SK-N-SH (cell line): ENCODE results near the gene MYOD1. TPM values are rescaled to one million over a fixed set of nuclear protein-coding genes. Genes with fewer than 3 reads are reported as not detected.

Source experiments
- CTCF ChIA-PET: fragments of 300-600, 350-600 bp; formaldehyde crosslinking; extraction: SDS; loops from one replicate; lab custom pipeline; 2021; lab: Yijun Ruan, JAX
- POLR2A ChIA-PET: fragments of 350-600 bp; sonication (Branson Sonifier 250); formaldehyde crosslinking; extraction: SDS; loops from one replicate; lab custom pipeline; 2020; ENCODE audit warnings: antibody characterized with exemption, inconsistent platforms; lab: Yijun Ruan, JAX
- DNase-seq: peaks from one replicate; pipeline ENCODE4 v3.0.0; 2012
- H2AFZ ChIP-seq: fragments of 200-600 bp; sonication (generic); 2 replicates; pipeline ENCODE4 v1.8.1; 2016; ENCODE audit warnings: antibody characterized with exemption, mild to moderate bottlenecking, low read depth
- H3F3A ChIP-seq: fragments of 200-600 bp; sonication (generic); replicated peaks from 2 replicates; pipeline ENCODE3; 2016; ENCODE audit warnings: antibody characterized with exemption, mild to moderate bottlenecking; ENCODE audit not compliant: insufficient read depth
- H3K27ac ChIP-seq, 2 experiments: fragments of 200-500 bp in 1 of 2; fragments of 200-600 bp in 1 of 2; sonication (Bioruptor generic) in 1 of 2; sonication (generic), shearing (Covaris generic) in 1 of 2; 2 replicates each; pipeline versions ENCODE4 v1.5.1 to v1.6.1; 2014 to 2016; ENCODE audit warnings: low read depth in 2 of 2, inconsistent platforms in 1 of 2, low read length in 1 of 2, mild to moderate bottlenecking in 1 of 2, mixed read lengths in 1 of 2
- H3K27me3 ChIP-seq: fragments of 200-600 bp; sonication (generic), shearing (Covaris generic); 2 replicates; pipeline ENCODE4 v1.6.1; 2016; ENCODE audit warnings: mixed run types; ENCODE audit not compliant: insufficient read depth
- H3K36me3 ChIP-seq, 2 experiments: fragments of 200-500 bp in 1 of 2; fragments of 200-600 bp in 1 of 2; sonication (Bioruptor generic) in 1 of 2; sonication (generic) in 1 of 2; replicated peaks in 1 of 2; 2 replicates each; pipeline versions ENCODE3 to v1.5.1; 2014 to 2016; ENCODE audit warnings: low read length in 1 of 2, mild to moderate bottlenecking in 1 of 2; ENCODE audit not compliant: insufficient read depth in 2 of 2, control insufficient read depth in 1 of 2
- H3K4me1 ChIP-seq, 2 experiments: fragments of 200-500 bp in 1 of 2; fragments of 200-600 bp in 1 of 2; sonication (Bioruptor generic) in 1 of 2; sonication (generic), shearing (Covaris generic) in 1 of 2; 2 replicates each; pipeline versions ENCODE4 v1.5.1 to v1.6.1; 2014 to 2016; ENCODE audit warnings: low read depth in 1 of 2, low read length in 1 of 2, mixed run types in 1 of 2; ENCODE audit not compliant: insufficient read depth in 2 of 2, control insufficient read depth in 1 of 2
- H3K4me2 ChIP-seq: fragments of 200-600 bp; sonication (generic), shearing (Covaris generic); 2 replicates; pipeline ENCODE4 v1.6.1; 2017; ENCODE audit warnings: mixed run types
- H3K4me3 ChIP-seq, 2 experiments: fragments of 200-500 bp in 1 of 2; fragments of 200-600 bp in 1 of 2; sonication (Bioruptor generic) in 1 of 2; sonication (generic), shearing (Covaris generic) in 1 of 2; 2 replicates each; pipeline versions ENCODE4 v1.5.1 to v1.8.1; 2014 to 2016; ENCODE audit warnings: low read depth in 2 of 2, inconsistent platforms in 1 of 2, low read length in 1 of 2, mild to moderate bottlenecking in 1 of 2, mixed read lengths in 1 of 2, moderate library complexity in 1 of 2
- H3K79me2 ChIP-seq: fragments of 200-600 bp; sonication (generic); 2 replicates; pipeline ENCODE4 v1.8.1; 2017; ENCODE audit warnings: mild to moderate bottlenecking; ENCODE audit not compliant: insufficient read depth
- H3K9ac ChIP-seq: fragments of 200-600 bp; sonication (generic); 2 replicates; pipeline ENCODE4 v1.6.1; 2017; ENCODE audit warnings: mixed run types
- H3K9me2 ChIP-seq: fragments of 200-600 bp; sonication (generic); 2 replicates; pipeline ENCODE4 v1.6.1; 2017; ENCODE audit warnings: mixed run types
- H3K9me3 ChIP-seq: fragments of 200-600 bp; sonication (generic); 2 replicates; pipeline ENCODE4 v1.6.1; 2017; ENCODE audit warnings: mixed run types, mild to moderate bottlenecking, moderate library complexity
- H4K20me1 ChIP-seq: fragments of 200-600 bp; sonication (generic); 2 replicates; pipeline ENCODE4 v1.6.1; 2017; ENCODE audit warnings: mild to moderate bottlenecking, mixed run types; ENCODE audit not compliant: insufficient read depth
- CHD2 ChIP-seq: fragments of 150-350 bp; IDR thresholded peaks from 2 replicates; pipeline ENCODE4 v1.6.1; 2018; ENCODE audit warnings: low read length; ENCODE audit not compliant: partially characterized antibody
- CTCF ChIP-seq: fragments of 200-600 bp; sonication (generic); IDR thresholded peaks from 2 replicates; pipeline ENCODE4 v1.6.1; 2017; ENCODE audit warnings: antibody characterized with exemption, mild to moderate bottlenecking, moderate library complexity
- ELF1 ChIP-seq: IDR thresholded peaks from 2 replicates; pipeline ENCODE4 v1.4.0; 2012
- EP300 ChIP-seq, 2 experiments: IDR thresholded peaks; 2 replicates each; pipeline versions ENCODE4 v1.4.0 to v1.6.1; 2012; ENCODE audit warnings: borderline replicate concordance in 1 of 2, low read depth in 1 of 2, low read length in 1 of 2
- FOXJ3 ChIP-seq: sonication (generic); formaldehyde crosslinking; IDR thresholded peaks from 2 replicates; pipeline ENCODE4 v1.5.1; 2020; ENCODE audit warnings: mild to moderate bottlenecking, missing genetic modification reagents
- FOXM1 ChIP-seq: IDR thresholded peaks from 2 replicates; pipeline ENCODE4 v1.4.0; 2012; ENCODE audit warnings: low read depth, mild to moderate bottlenecking
- GABPA ChIP-seq: IDR thresholded peaks from 2 replicates; pipeline ENCODE4 v1.4.0; 2012; ENCODE audit warnings: low read depth, mild to moderate bottlenecking
- GATA2 ChIP-seq: sonication (generic); formaldehyde crosslinking; IDR thresholded peaks from 2 replicates; pipeline ENCODE4 v1.5.0; 2020; ENCODE audit warnings: mild to moderate bottlenecking, missing genetic modification reagents
- JUND ChIP-seq: IDR thresholded peaks from 2 replicates; pipeline ENCODE4 v1.4.0; 2012
- MEF2A ChIP-seq: IDR thresholded peaks from 2 replicates; pipeline ENCODE4 v1.4.0; 2012; ENCODE audit warnings: low read depth, borderline replicate concordance
- NRF1 ChIP-seq: IDR thresholded peaks from 2 replicates; pipeline ENCODE4 v1.6.1; 2012; ENCODE audit warnings: low read depth, mild to moderate bottlenecking, low read length
- POLR2AphosphoS5 ChIP-seq: IDR thresholded peaks from 2 replicates; pipeline ENCODE4 v1.6.1; 2012; ENCODE audit warnings: low read depth, low read length
- RAD21 ChIP-seq: IDR thresholded peaks from 2 replicates; pipeline ENCODE4 v1.6.1; 2012; ENCODE audit warnings: mild to moderate bottlenecking, low read length
- RCOR1 ChIP-seq: fragments of 150-350 bp; IDR thresholded peaks from 2 replicates; pipeline ENCODE4 v1.6.1; 2017; ENCODE audit warnings: antibody characterized with exemption, low read length
- RFX5 ChIP-seq: IDR thresholded peaks from 2 replicates; pipeline ENCODE4 v1.6.1; 2012; ENCODE audit warnings: mild to moderate bottlenecking, improper control_type of control experiment, low read length
- SIN3A ChIP-seq: IDR thresholded peaks from 2 replicates; pipeline ENCODE4 v1.6.1; 2012; ENCODE audit warnings: low read depth, mild to moderate bottlenecking, low read length, moderate library complexity, borderline replicate concordance
- TAF1 ChIP-seq: IDR thresholded peaks from 2 replicates; pipeline ENCODE4 v1.6.1; 2012; ENCODE audit warnings: low read depth, mild to moderate bottlenecking, low read length, moderate library complexity, borderline replicate concordance
- TCF12 ChIP-seq: IDR thresholded peaks from 2 replicates; pipeline ENCODE4 v1.4.0; 2012
- YY1 ChIP-seq: IDR thresholded peaks from 2 replicates; pipeline ENCODE4 v1.4.0; 2012; ENCODE audit warnings: low read depth, mild to moderate bottlenecking
- WGBS: methylation state at CpG from one replicate; pipeline ENCODE4 v1.1.6; 2017; ENCODE audit warnings: low lambda C conversion rate; 5-methylcytosine and 5-hydroxymethylcytosine counted together
- polyA plus RNA-seq, 3 experiments: library from polyadenylated mRNA; depleted of rRNA; stranded (reverse); fragments of >200 nt; gene quantifications; 2 replicates each; pipeline ENCODE4 v1.2.3, GENCODE V29; 2012
- TF ChIP-seq, protein P1 (sequence below): fragments of 150-350 bp; IDR thresholded peaks from 2 replicates; pipeline ENCODE4 v1.6.1; 2017; ENCODE audit warnings: antibody characterized with exemption, low read length, low read depth, borderline replicate concordance
- TF ChIP-seq, protein P2 (sequence below): IDR thresholded peaks from 2 replicates; pipeline ENCODE4; 2012
- TF ChIP-seq, protein P3 (sequence below): IDR thresholded peaks from 2 replicates; pipeline ENCODE4 v1.6.1; 2012; ENCODE audit warnings: mild to moderate bottlenecking, low read depth, low read length, moderate library complexity

MYOD1 gene
- polyA plus RNA-seq, 1 of the 3 experiments (the other 2 are of a cell fraction), result not detected

- Histone ChIP-seq H3K9me2 (no peaks in the 10 kb centered on the region), H3K79me2 (no peaks in the 10 kb centered on the region), H2AFZ (no peak overlapping the region), H3K27me3 (no peaks in the 10 kb centered on the region), H3K9me3 (no peaks in the 10 kb centered on the region), H3K4me1 (no peaks in the 10 kb centered on the region; a peak in 1 of 4 replicates), H3K36me3 (no peaks in the 10 kb centered on the region), H3K27ac (no peak overlapping the region), H3F3A (no peaks in the 10 kb centered on the region), H3K4me3 (no peak overlapping the region), H3K4me2 (no peak overlapping the region), H3K9ac (no peak overlapping the region), H4K20me1 (no peaks in the 10 kb centered on the region)
- WGBS, result 73% methylated on average over 17 of the region's 20 CpGs
- TF ChIP-seq TAF1 (no peak), POLR2AphosphoS5 (no peak), RCOR1 (no peak), TCF12 (no peak), CHD2 (no peak), RFX5 (no peak), JUND (no peak), EP300 (IDR thresholded peaks at IDR 0.05; ENCODE audit: borderline replicate concordance in 1 of 2, low read depth in 1 of 2, low read length in 1 of 2) (no peak), YY1 (no peak), GABPA (no peak), RAD21 (no peak), FOXM1 (no peak)
- TF ChIP-seq, protein P1, sequence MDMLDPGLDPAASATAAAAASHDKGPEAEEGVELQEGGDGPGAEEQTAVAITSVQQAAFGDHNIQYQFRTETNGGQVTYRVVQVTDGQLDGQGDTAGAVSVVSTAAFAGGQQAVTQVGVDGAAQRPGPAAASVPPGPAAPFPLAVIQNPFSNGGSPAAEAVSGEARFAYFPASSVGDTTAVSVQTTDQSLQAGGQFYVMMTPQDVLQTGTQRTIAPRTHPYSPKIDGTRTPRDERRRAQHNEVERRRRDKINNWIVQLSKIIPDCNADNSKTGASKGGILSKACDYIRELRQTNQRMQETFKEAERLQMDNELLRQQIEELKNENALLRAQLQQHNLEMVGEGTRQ, result no peak
- TF ChIP-seq, protein P2, sequence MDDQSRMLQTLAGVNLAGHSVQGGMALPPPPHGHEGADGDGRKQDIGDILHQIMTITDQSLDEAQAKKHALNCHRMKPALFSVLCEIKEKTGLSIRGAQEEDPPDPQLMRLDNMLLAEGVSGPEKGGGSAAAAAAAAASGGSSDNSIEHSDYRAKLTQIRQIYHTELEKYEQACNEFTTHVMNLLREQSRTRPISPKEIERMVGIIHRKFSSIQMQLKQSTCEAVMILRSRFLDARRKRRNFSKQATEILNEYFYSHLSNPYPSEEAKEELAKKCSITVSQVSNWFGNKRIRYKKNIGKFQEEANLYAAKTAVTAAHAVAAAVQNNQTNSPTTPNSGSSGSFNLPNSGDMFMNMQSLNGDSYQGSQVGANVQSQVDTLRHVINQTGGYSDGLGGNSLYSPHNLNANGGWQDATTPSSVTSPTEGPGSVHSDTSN, result no peak
- ChIA-PET POLR2A (no interaction called here), CTCF (interaction anchor here (1.8 kb wide), 1 partner anchor 10 kb away, joined by 5 read pairs; no protein-coding TSS in a partner anchor)
- DNase-seq, result no peak
Measured at GRCh38 chr11:17745023-17745772, 25.8 kb downstream of the MYOD1 start.

DNA sequence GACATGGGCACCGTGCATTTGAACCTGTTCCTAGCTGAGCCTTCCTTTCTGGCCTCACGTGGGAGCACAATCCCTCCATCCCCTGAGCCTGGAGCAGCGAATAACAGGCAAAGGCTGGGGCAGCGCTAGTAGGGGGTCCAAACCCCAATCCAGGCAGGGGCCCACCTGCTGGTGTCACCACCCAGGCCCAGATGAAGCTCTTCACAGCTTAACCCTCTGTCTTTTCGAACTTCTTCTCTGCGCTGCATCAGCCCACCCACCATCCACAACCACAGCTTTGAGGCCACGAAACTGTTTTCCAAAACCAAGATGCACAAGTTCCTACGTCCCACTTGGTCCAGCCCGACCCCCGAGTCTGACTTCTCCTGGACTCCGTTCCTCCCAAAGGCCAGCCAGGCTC is 26.7 kb downstream of the MYOD1 start:
- Histone ChIP-seq H3K36me3 (no peaks in the 10 kb centered on the region), H3K4me1 (no peaks in the 10 kb centered on the region), H3K79me2 (no peaks in the 10 kb centered on the region), H3K4me3 (no peak overlapping the region), H2AFZ (no peak overlapping the region), H3K4me2 (no peak overlapping the region), H3K9ac (no peak overlapping the region), H3K9me3 (no peaks in the 10 kb centered on the region), H3K27ac (no peak overlapping the region), H4K20me1 (no peaks in the 10 kb centered on the region), H3K27me3 (no peaks in the 10 kb centered on the region), H3K9me2 (no peaks in the 10 kb centered on the region), H3F3A (no peaks in the 10 kb centered on the region)
- WGBS, result 61% methylated on average over 11 of the region's 11 CpGs
- ChIA-PET CTCF (interaction anchor here (1.8 to 2.0 kb wide), 3 partner anchors 11 to 227 kb away, joined by 5 to 12 read pairs (median 7); no protein-coding TSS in a partner anchor), POLR2A (no interaction called here)
- DNase-seq, result no peak
- TF ChIP-seq ELF1 (no peak), FOXM1 (no peak), GATA2 (CRISPR knock-in tag) (no peak), RAD21 (no peak), SIN3A (no peak), CTCF (no peak), RFX5 (no peak), NRF1 (no peak), FOXJ3 (CRISPR knock-in tag) (no peak), MEF2A (no peak), TAF1 (no peak)
- TF ChIP-seq, protein P3, sequence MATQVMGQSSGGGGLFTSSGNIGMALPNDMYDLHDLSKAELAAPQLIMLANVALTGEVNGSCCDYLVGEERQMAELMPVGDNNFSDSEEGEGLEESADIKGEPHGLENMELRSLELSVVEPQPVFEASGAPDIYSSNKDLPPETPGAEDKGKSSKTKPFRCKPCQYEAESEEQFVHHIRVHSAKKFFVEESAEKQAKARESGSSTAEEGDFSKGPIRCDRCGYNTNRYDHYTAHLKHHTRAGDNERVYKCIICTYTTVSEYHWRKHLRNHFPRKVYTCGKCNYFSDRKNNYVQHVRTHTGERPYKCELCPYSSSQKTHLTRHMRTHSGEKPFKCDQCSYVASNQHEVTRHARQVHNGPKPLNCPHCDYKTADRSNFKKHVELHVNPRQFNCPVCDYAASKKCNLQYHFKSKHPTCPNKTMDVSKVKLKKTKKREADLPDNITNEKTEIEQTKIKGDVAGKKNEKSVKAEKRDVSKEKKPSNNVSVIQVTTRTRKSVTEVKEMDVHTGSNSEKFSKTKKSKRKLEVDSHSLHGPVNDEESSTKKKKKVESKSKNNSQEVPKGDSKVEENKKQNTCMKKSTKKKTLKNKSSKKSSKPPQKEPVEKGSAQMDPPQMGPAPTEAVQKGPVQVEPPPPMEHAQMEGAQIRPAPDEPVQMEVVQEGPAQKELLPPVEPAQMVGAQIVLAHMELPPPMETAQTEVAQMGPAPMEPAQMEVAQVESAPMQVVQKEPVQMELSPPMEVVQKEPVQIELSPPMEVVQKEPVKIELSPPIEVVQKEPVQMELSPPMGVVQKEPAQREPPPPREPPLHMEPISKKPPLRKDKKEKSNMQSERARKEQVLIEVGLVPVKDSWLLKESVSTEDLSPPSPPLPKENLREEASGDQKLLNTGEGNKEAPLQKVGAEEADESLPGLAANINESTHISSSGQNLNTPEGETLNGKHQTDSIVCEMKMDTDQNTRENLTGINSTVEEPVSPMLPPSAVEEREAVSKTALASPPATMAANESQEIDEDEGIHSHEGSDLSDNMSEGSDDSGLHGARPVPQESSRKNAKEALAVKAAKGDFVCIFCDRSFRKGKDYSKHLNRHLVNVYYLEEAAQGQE, result no peak
